Measurements from ENCODE around the gene NUAK2. TPM values are rescaled to one million over a fixed set of nuclear protein-coding genes. Genes with fewer than 3 reads are reported as not detected.

Gene NUAK2
- total and polyA plus RNA-seq, 8 donors, result 6.1 to 12.3 (median 8.6) TPM

DNA sequence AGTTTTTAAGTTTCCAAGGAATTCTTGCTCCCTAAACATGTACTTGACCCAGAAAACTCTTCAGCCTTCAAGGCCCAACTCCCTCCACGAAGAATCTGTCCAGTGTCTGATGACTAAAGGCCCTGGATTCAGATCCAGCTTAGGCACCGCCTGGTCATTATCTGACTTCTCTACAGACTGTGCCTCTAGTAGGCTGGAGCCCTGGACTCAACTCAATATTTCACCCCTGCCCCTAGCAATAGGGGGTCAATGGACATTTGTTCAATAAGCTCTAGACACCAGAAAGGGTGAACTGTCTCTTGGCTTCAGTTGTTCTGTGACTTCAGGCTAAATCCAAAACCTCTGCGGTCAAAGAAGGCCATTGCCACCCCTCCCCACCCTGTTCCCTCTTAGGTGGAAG is 34.5 kb downstream of the NUAK2 start:
- Histone ChIP-seq H3K4me3 (no peak overlapping the region), H3K9me3 (no peaks in the 10 kb centered on the region), H3K27ac (peak overlapping the region in 1 of 2 donors; percentile 87)

DNA sequence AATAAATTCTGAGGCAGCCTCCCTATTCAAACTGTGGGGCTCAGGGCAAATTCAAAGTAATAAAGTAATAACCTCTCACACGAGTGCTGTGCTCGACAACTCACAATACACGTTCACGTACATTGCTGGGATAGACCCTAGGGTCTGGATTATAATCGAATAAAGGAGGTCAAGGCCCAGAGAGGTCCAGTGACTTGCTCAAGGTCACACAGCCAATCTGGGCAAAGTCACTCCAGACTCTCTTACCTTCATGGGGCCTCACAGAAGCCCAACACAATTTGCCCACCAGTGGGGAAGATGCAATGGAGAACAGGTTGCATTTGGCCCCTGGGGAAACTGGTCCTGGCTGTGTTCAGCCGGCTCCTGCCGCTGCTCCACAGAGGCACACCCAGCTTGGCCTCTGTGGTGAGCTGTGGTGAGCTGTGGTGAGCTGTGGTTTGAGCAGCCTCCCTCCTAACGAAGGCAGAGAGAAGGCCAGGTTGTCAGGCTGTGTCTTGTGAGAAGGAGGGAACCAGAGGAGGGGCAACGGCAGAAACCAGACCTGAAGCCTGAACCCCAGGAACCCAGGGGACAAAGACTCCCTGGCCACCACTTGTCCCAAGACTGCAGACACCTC is 35.1 kb downstream of the NUAK2 start:
- peak in 1 of 4 donors; percentile 48 for DNase-seq
- intact Hi-C loops (cut with DNase I), result no loop called here
- H3K36me3 ChIP-seq, result no peaks in the 10 kb centered on the region
- peak overlapping the region in 1 of 2 donors; percentile 87 for H3K27ac ChIP-seq
- ATAC-seq, result no peak
- TF ChIP-seq, protein P1, sequence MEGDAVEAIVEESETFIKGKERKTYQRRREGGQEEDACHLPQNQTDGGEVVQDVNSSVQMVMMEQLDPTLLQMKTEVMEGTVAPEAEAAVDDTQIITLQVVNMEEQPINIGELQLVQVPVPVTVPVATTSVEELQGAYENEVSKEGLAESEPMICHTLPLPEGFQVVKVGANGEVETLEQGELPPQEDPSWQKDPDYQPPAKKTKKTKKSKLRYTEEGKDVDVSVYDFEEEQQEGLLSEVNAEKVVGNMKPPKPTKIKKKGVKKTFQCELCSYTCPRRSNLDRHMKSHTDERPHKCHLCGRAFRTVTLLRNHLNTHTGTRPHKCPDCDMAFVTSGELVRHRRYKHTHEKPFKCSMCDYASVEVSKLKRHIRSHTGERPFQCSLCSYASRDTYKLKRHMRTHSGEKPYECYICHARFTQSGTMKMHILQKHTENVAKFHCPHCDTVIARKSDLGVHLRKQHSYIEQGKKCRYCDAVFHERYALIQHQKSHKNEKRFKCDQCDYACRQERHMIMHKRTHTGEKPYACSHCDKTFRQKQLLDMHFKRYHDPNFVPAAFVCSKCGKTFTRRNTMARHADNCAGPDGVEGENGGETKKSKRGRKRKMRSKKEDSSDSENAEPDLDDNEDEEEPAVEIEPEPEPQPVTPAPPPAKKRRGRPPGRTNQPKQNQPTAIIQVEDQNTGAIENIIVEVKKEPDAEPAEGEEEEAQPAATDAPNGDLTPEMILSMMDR (IDR thresholded peaks at IDR 0.05), result no peak
- H3K4me1 ChIP-seq, result peaks cover 14 to 56% of the 10 kb centered on the region in 2 donors
- no peaks in the 10 kb centered on the region for H3K9me3 ChIP-seq
- H3K27me3 ChIP-seq, result no peaks in the 10 kb centered on the region
- H3K4me3 ChIP-seq, result no peak overlapping the region

More for the DNA sequence above, 34.5 kb downstream of the NUAK2 start:
- H3K4me1 ChIP-seq, result peaks cover 14 to 56% of the 10 kb centered on the region in 2 donors
- DNase-seq (no peak), ATAC-seq (no peak)
- TF ChIP-seq, protein P1 (IDR thresholded peaks at IDR 0.05), result no peak
- no peaks in the 10 kb centered on the region for H3K27me3 ChIP-seq
- no peaks in the 10 kb centered on the region for H3K36me3 ChIP-seq
- intact Hi-C loops (cut with DNase I), result no loop called here

DNA sequence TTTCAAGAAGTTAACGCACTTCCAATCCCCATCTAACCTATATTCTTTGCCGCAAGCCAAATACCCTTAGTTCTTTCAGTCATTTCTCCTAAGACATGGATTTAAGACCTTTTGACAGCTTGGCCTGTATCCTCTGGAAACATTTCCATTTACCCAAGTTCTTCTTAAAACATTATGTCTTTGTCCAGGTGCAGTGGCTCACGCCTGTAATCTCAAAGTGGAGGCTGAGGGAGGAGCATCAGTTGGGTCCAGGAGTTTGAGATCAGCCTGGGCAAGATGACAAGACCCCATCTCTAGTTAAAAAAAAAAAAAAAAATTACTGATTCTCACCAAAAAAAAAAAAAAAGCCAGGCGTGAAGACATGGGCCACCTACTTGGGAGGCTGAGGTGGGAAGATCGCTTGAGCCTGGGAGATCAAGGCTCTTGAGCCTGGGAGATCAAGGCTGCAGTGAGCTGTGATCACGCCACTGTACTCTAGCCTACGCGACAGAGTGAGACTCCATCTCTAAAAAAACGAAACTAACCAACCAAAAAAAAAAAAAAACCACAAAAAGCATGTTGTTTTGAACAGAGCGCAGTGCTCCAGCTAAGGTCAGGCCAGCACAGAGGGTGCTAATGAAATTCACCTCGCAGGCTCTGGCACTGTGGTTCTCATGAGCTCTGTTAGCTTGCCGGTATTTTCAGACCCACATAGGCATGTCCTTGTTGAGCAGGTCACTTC is 36.0 kb downstream of the NUAK2 start:
- no peak for DNase-seq
- H3K4me1 ChIP-seq, result peaks cover 14 to 56% of the 10 kb centered on the region in 2 donors
- intact Hi-C loops (cut with DNase I), result no loop called here
- TF ChIP-seq, protein P1 (IDR thresholded peaks at IDR 0.05), result no peak
- no peak overlapping the region for H3K4me3 ChIP-seq
- peak overlapping the region; percentile 71 to 87 for H3K27ac ChIP-seq
- H3K9me3 ChIP-seq, result no peaks in the 10 kb centered on the region
- peak; percentile 3 for ATAC-seq
- no peaks in the 10 kb centered on the region for H3K27me3 ChIP-seq
- H3K36me3 ChIP-seq, result no peaks in the 10 kb centered on the region

DNA sequence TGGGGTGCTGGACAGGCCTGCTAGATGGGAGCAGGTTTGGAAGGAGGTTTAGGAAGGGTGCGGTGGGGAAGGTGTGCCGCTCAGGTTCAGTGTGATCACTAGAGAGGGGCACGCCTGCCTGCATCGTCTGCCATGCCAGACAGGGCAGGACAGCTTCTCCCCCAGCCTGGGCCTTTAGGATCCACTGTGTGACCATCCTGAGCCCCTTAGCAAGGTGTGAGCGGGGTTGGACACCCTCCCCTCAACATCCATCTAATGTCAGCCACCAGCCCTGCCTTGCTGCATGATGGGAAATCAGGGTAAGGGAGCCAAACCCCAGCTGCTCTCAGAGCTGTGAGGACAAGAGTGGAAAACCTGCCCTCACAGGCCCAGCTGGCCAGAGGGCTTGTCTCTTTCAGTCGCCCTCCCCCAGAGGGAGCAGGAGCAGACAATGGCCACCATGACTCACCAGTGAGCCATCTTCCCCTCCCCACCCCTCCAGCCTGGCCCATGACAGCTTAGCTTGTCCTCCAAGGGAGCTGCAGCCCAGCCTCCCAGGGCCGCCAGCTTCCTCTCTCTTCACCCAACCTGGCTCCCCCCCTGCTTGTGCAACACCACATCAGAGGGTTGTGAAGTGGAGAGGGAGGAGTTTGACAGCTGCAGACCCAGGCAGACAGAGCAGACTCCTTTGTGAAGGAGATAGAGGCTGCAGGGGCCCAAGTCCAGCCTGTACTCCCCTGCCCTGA is 37.0 kb downstream of the NUAK2 start:
- TF ChIP-seq, protein P1 (IDR thresholded peaks at IDR 0.05), result no peak
- DNase-seq, result peak in 3 of 4 donors; percentile 75 to 97 (median 96)

More for the DNA sequence above, 37.0 kb downstream of the NUAK2 start:
- Histone ChIP-seq H3K27ac (peak overlapping the region; percentile 71 to 87), H3K4me3 (no peak overlapping the region), H3K4me1 (peaks cover 14 to 56% of the 10 kb centered on the region in 2 donors), H3K36me3 (no peaks in the 10 kb centered on the region), H3K9me3 (no peaks in the 10 kb centered on the region), H3K27me3 (no peaks in the 10 kb centered on the region)
- peak; percentile 95 for ATAC-seq
- intact Hi-C loops (cut with DNase I), result no loop called here

All from left lung (tissue), 10 donors.